Nephron progenitor cell (in vitro differentiated cells): Measurements from ENCODE around the gene VWCE.

Source experiments
- DNase-seq: peaks from one replicate; pipeline ENCODE4 v3.0.0; 2021
- H3K27ac Mint-ChIP-seq: 2 replicates; pipeline ENCODE4 v1.8.0; 2021; ENCODE audit warnings: mild to moderate bottlenecking, moderate library complexity, mixed read lengths
- H3K27me3 Mint-ChIP-seq: 2 replicates; pipeline ENCODE4 v1.8.0; 2021; ENCODE audit warnings: mild to moderate bottlenecking, low read depth, mixed read lengths; ENCODE audit not compliant: poor library complexity
- H3K36me3 Mint-ChIP-seq: 2 replicates; pipeline ENCODE4 v1.8.0; 2021; ENCODE audit warnings: low read depth, mixed read lengths
- H3K4me1 Mint-ChIP-seq: 2 replicates; pipeline ENCODE4 v1.8.0; 2021; ENCODE audit warnings: mixed read lengths
- H3K4me3 Mint-ChIP-seq: 2 replicates; pipeline ENCODE4 v1.8.0; 2021; ENCODE audit warnings: mild to moderate bottlenecking, moderate library complexity, mixed read lengths
- H3K9me3 Mint-ChIP-seq: 2 replicates; pipeline ENCODE4 v1.8.0; 2021; ENCODE audit warnings: mild to moderate bottlenecking, moderate library complexity, mixed read lengths
- CTCF ChIP-seq: fragments of 200-600 bp; sonication (generic); IDR thresholded peaks from 2 replicates; pipeline ENCODE4 v1.5.0; 2021; ENCODE audit warnings: antibody characterized with exemption

The VWCE gene

GRCh38 chr11:61294717-61295595 lies at the start of gene VWCE:
Gene VWCE, minus strand, starts transcription at chr11:61295316. Its CDS starts 279 bp downstream, at chr11:61295037.
- Mint-ChIP-seq H3K4me3 (peak within 1 kb of the TSS; percentile 88), H3K9me3 (no peaks in the 10 kb centered on the region), H3K27me3 (no peaks in the 10 kb centered on the region), H3K4me1 (peaks cover 51% of the 10 kb centered on the region), H3K27ac (peak within 1 kb of the TSS; percentile 52), H3K36me3 (peaks cover 39% of the 10 kb centered on the region)
- TF ChIP-seq CTCF, result no peak
- peak; percentile 86 for DNase-seq

GRCh38 chr11:61343792-61344745 lies 49.0 kb upstream of the VWCE start:
- H3K4me3 Mint-ChIP-seq, result no peak overlapping the region
- no peak for TF ChIP-seq CTCF
- no peaks in the 10 kb centered on the region for H3K27me3 Mint-ChIP-seq
- H3K4me1 Mint-ChIP-seq, result no peaks in the 10 kb centered on the region
- H3K27ac Mint-ChIP-seq, result peak overlapping the region; percentile 83
- peaks cover 18% of the 10 kb centered on the region for H3K36me3 Mint-ChIP-seq
- H3K9me3 Mint-ChIP-seq, result no peaks in the 10 kb centered on the region
- DNase-seq, result no peak

GRCh38 chr11:61342207-61342803 lies 47.2 kb upstream of the VWCE start:
- no peak overlapping the region for H3K4me3 Mint-ChIP-seq
- TF ChIP-seq CTCF, result no peak
- peaks cover 24% of the 10 kb centered on the region for H3K36me3 Mint-ChIP-seq
- no peak for DNase-seq
- H3K4me1 Mint-ChIP-seq, result peaks cover under 1% of the 10 kb centered on the region
- no peaks in the 10 kb centered on the region for H3K9me3 Mint-ChIP-seq
- no peaks in the 10 kb centered on the region for H3K27me3 Mint-ChIP-seq
- H3K27ac Mint-ChIP-seq, result no peak overlapping the region

GRCh38 chr11:61341706-61342105 lies 46.6 kb upstream of the VWCE start:
- H3K36me3 Mint-ChIP-seq, result peaks cover 24% of the 10 kb centered on the region
- no peak overlapping the region for H3K4me3 Mint-ChIP-seq
- no peaks in the 10 kb centered on the region for H3K27me3 Mint-ChIP-seq
- H3K27ac Mint-ChIP-seq, result no peak overlapping the region
- H3K4me1 Mint-ChIP-seq, result peaks cover 6% of the 10 kb centered on the region
- H3K9me3 Mint-ChIP-seq, result no peaks in the 10 kb centered on the region
- DNase-seq, result no peak
- no peak for TF ChIP-seq CTCF

- no peaks in the 10 kb centered on the region for H3K9me3 Mint-ChIP-seq
- H3K27me3 Mint-ChIP-seq, result no peaks in the 10 kb centered on the region
- H3K4me3 Mint-ChIP-seq, result no peak overlapping the region
- H3K36me3 Mint-ChIP-seq, result peaks cover 24% of the 10 kb centered on the region
- TF ChIP-seq CTCF, result no peak
- H3K4me1 Mint-ChIP-seq, result peaks cover 14% of the 10 kb centered on the region
- no peak overlapping the region for H3K27ac Mint-ChIP-seq
- DNase-seq, result no peak
These were observed 45.9 kb upstream of the VWCE start for GRCh38 chr11:61340979-61341378.
